ENCODE data around the gene CAPN2.
"Not testable (repeated sequence)": the region's sequence is repeated elsewhere in the genome, so short reads cannot be mapped to it uniquely, and the experiment has no call there.

Gene CAPN2

DNA sequence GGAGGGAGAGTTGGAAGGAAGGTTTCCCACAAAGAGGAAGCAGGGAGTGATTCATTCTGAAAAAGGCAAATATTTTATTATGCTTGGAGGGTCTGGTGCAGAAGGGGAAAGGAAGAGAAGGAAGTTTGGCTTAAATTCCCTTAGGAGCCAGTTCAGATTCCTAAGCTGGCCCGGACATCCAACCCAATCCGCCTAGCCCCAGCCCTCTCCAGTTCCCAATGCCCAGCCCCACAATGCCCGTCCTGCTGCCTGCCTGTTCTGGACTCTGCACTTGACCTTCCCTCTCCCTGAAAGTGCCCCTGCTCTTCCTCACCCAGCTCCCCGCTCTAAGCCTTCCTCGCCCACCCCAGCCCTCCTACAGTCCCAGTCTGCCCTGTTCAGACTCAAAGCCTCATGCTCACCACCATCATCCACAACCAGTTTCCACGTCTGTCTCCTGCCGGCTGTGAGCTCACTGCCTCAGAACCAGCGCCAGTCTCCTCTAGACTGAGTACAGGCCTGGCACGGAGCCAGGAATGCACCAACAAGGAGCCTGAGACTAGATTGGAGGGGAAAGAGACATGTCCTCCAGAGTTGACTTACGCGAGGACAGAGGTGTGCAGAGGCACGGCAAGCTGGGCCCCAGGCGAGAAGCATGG lies 18.9 kb downstream of the CAPN2 start:
- no peak for DNase-seq (ENCODE audit: low read depth, low spot score)
- peaks cover 5% of the 10 kb centered on the region for H3K4me1 ChIP-seq (ENCODE audit: control insufficient read depth, insufficient read depth, low read length)
- no peak overlapping the region for H3K27ac ChIP-seq (ENCODE audit: low read length)
- no peaks in the 10 kb centered on the region for H3K9me3 ChIP-seq (ENCODE audit: control insufficient read depth, insufficient read depth, low read length)
- WGBS (ENCODE audit: insufficient coverage, insufficient read length): no CpG with 5 or more reads among the region's 13 CpGs
- H3K4me3 ChIP-seq (ENCODE audit: low read length): no peak overlapping the region
- H3K36me3 ChIP-seq (ENCODE audit: control insufficient read depth, insufficient read depth, low read length): no peaks in the 10 kb centered on the region
- H3K27me3 ChIP-seq (ENCODE audit: control insufficient read depth, insufficient read depth, low read length): peaks cover 28% of the 10 kb centered on the region

DNA sequence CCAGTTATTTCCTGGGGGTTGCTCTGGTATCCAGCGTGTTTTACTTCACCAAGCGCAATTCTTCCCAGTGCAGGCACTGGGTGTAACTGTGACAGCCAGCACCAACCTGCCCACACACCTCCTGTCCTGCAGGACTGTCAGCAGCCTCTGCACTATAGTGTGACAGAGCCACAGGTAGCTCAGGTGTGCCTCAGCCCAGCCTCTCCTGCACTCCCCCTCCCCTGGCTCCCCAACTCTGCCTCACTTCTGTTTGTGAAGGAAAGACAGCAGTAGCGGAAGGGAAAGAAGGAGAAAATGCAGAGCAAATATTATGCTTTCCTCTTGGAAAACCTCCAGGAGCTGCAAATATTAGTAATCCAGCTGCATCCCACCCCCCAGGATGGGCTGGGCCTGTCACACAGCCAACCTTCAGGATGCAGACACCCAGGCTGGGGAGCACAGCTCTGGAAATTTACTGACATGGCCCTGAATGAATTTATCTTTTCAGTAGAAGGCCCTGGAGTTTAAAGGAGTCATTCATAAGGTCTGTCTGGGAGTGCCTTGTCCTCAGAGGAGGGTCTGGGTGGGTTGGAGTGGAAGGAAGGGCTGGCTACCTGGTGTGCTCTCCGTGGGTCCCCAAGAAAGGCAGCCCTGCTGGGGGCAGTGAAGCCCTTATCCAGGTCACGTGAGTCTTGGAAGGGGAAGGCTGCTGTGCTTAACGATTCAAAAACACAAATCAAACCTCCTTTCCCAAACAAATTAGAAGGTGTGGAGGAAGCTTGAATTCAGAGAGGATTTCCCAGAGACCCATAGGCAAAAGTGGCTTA lies 20.9 kb downstream of the CAPN2 start:
- no peaks in the 10 kb centered on the region for H3K36me3 ChIP-seq (ENCODE audit: control insufficient read depth, insufficient read depth, low read length)
- no peak overlapping the region for H3K27ac ChIP-seq (ENCODE audit: low read length)
- H3K4me3 ChIP-seq (ENCODE audit: low read length): no peak overlapping the region
- DNase-seq (ENCODE audit: low read depth, low spot score): no peak
- peaks cover 21% of the 10 kb centered on the region; the same call in 1 of the 2 replicates for H3K27me3 ChIP-seq (ENCODE audit: control insufficient read depth, insufficient read depth, low read length)
- WGBS (ENCODE audit: insufficient coverage, insufficient read length): no CpG with 5 or more reads among the region's 6 CpGs
- H3K4me1 ChIP-seq (ENCODE audit: control insufficient read depth, insufficient read depth, low read length): peaks cover 3% of the 10 kb centered on the region
- H3K9me3 ChIP-seq (ENCODE audit: control insufficient read depth, insufficient read depth, low read length): no peaks in the 10 kb centered on the region

DNA sequence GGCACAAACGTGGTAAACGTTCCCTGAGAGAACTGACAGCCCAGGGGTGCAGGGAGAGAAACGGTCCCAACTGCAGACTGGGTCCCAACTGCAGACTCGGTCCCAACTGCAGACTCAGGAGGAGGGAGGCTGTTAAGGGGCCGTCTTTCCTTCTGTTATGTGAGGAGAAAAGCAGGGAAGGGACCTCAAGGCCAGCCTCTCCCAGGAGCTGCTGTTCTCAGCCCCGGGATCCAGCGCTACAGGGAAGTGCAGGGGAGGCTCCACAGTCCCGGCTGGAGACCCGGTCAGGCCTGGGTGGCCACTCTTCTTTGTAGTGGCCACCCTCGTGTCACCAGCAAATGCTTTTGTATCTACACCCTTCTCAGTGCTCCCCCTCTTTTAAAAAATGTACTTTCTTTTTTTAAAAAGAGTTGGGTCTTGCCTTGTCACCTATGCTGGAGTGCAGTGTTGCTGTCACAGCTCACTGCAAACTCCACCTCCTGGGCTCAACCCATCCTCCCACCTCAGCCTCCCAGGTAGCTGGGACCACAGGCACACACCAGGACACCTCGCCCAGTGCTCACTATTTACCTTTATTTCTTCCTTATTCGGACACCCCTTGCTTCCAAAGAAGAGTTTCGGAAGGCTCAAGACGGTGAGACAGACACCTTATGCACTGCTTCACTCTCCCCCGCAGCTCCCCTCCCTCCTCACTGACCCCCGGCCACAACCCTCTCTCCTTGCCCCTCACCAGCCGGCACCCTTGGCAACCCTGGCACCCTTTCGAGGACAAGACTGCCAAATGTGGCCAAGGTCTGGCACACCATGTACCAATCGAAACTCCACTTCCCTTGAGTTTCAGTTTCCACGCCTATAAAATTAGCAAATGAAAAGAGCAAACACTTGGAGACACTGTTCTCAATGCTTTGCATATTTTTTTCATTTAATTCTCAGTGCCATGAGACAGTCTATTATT lies 21.8 kb downstream of the CAPN2 start:
- Histone ChIP-seq H3K27ac (ENCODE audit: low read length) (no peak overlapping the region), H3K36me3 (ENCODE audit: control insufficient read depth, insufficient read depth, low read length) (no peaks in the 10 kb centered on the region), H3K4me1 (ENCODE audit: control insufficient read depth, insufficient read depth, low read length) (peaks cover 3% of the 10 kb centered on the region), H3K4me3 (ENCODE audit: low read length) (no peak overlapping the region), H3K9me3 (ENCODE audit: control insufficient read depth, insufficient read depth, low read length) (no peaks in the 10 kb centered on the region), H3K27me3 (ENCODE audit: control insufficient read depth, insufficient read depth, low read length) (peaks cover 16% of the 10 kb centered on the region; the same call in 1 of the 2 replicates)
- DNase-seq (ENCODE audit: low read depth, low spot score): no peak
- WGBS (ENCODE audit: insufficient coverage, insufficient read length): no CpG with 5 or more reads among the region's 20 CpGs

DNA sequence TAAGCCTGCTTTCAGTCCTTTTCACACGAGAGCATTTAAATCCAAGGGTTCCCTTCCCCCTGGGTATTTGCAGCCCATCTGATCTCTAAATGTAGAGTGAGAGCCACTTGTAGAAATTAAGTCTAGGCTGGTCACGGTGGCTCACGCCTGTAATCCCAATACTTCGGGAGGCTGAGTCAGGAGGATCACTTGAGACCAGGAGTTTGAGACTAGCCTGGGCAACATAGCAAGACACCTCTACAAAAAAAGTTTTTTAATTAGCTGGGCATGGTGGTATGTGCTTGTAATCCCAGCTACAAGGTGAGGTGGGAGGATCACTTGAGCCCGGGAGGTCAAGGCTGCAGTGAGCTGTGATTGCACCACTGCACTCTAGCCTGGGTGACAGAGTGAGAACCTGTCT lies 24.3 kb downstream of the CAPN2 start:
- not testable (repeated sequence) for H3K4me3 ChIP-seq (ENCODE audit: low read length); H3K27ac ChIP-seq (ENCODE audit: low read length); DNase-seq (ENCODE audit: low read depth, low spot score); H3K4me1 ChIP-seq (ENCODE audit: control insufficient read depth, insufficient read depth, low read length); H3K27me3 ChIP-seq (ENCODE audit: control insufficient read depth, insufficient read depth, low read length); H3K9me3 ChIP-seq (ENCODE audit: control insufficient read depth, insufficient read depth, low read length); H3K36me3 ChIP-seq (ENCODE audit: control insufficient read depth, insufficient read depth, low read length)
- no CpG with 5 or more reads among the region's 5 CpGs for WGBS (ENCODE audit: insufficient coverage, insufficient read length)

DNA sequence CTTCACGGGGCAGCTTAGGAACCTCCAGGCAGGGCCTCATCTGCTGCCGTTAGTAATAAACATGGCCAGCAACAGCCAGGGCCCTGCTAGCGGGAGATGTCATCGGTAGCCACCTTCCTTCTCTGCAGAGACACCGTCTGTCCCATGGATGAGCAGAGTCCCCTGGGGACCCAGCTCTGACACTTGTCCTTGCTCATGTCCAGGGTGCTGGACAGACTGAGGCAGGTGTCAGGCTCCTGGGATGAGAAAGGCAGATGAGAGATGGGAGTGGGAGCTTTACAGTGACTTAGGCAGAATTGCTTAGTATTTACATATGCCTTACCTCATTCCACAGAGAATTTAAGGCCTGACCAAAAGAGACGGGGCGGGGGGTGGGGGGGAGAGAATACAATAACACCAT lies 25.0 kb downstream of the CAPN2 start:
- H3K36me3 ChIP-seq (ENCODE audit: control insufficient read depth, insufficient read depth, low read length): no peaks in the 10 kb centered on the region
- H3K9me3 ChIP-seq (ENCODE audit: control insufficient read depth, insufficient read depth, low read length): no peaks in the 10 kb centered on the region
- H3K4me1 ChIP-seq (ENCODE audit: control insufficient read depth, insufficient read depth, low read length): peaks cover 4% of the 10 kb centered on the region
- no CpG with 5 or more reads among the region's 7 CpGs for WGBS (ENCODE audit: insufficient coverage, insufficient read length)
- no peak for DNase-seq (ENCODE audit: low read depth, low spot score)
- H3K4me3 ChIP-seq (ENCODE audit: low read length): no peak overlapping the region
- H3K27me3 ChIP-seq (ENCODE audit: control insufficient read depth, insufficient read depth, low read length): peaks cover 3% of the 10 kb centered on the region; the same call in 1 of the 2 replicates
- H3K27ac ChIP-seq (ENCODE audit: low read length): no peak overlapping the region

DNA sequence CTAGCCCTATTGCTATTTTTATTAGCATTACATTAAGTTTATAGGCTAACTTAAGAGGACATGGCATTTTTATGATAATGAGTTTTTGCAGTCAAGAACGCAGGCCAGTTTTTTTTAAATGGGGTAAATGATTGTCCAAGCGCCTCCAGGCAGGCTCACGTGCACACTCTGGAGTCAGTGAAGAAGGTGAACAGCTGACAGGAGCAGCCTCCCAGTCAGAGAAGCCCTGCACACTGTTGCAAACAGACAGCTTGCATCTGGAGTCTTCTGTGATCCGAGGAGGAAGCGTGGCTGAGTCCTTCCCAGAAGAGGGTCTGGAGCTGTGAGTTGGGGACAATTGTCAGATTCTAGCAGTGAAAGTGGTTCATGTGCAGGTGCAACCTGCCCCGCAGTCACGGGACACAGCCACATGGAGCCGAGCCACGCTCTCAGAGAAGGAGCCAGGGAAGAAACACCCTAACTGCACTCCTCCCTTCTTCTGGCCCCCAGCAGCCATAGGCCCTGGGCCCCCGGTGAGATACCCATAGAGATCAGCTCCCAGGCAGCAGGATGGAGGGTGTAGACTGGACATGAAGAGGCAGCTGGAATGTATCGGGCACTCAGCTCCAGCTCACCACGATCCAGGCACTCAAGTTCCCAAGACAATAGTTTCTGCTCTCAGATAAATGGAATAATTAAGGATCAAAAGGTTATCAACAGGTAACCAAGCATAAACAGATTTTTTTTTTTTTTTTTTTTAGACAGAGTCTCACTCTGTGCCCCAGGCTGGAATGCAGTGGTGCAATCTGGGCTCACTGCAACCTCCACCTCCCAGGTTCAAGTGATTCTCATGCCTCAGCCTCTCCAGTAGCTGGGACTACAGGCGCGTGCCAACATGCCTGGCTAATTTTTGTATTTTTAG lies 26.4 kb downstream of the CAPN2 start:
- DNase-seq (ENCODE audit: low read depth, low spot score): no peak
- no CpG with 5 or more reads among the region's 14 CpGs for WGBS (ENCODE audit: insufficient coverage, insufficient read length)

DNA sequence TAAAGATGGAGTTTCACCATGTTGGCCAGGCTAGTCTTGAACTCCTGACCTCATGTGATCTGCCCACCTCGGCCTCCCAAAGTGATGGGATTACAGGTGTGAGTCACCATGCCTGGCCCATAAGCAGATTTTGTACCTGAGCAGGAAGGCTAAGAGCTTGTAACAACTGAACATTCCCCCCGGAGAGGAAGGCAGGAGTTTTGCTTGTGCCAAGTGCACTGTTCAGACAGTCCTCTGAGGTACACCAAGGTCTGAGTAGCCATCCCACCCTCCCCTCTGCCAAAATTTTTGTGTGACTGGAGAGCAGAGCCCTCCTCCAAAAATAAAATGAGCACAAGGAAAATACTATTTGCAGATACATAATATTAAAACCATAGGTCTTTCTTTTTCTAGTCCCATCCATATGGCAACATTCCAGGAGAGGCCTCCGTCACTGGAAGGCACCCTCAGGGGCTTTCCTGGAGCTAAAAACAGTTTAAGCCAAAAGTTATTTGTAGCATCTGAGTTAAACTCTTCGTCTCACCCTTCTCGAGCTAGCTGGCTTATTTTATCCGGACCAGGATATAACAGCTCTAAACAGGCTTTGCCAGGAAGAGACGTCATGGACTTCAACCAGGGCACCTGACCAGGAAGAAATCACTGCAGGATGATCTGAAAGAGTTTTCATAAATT lies 27.2 kb downstream of the CAPN2 start:
- Histone ChIP-seq H3K4me3 (ENCODE audit: low read length) (no peak overlapping the region), H3K27ac (ENCODE audit: low read length) (no peak overlapping the region)

More for the DNA sequence above, 26.4 kb downstream of the CAPN2 start:
- H3K9me3 ChIP-seq (ENCODE audit: control insufficient read depth, insufficient read depth, low read length): no peaks in the 10 kb centered on the region
- H3K27ac ChIP-seq (ENCODE audit: low read length): no peak overlapping the region
- peaks cover 1% of the 10 kb centered on the region; the same call in 1 of the 2 replicates for H3K27me3 ChIP-seq (ENCODE audit: control insufficient read depth, insufficient read depth, low read length)
- H3K36me3 ChIP-seq (ENCODE audit: control insufficient read depth, insufficient read depth, low read length): no peaks in the 10 kb centered on the region
- H3K4me3 ChIP-seq (ENCODE audit: low read length): no peak overlapping the region
- peaks cover 4% of the 10 kb centered on the region for H3K4me1 ChIP-seq (ENCODE audit: control insufficient read depth, insufficient read depth, low read length)

DNA sequence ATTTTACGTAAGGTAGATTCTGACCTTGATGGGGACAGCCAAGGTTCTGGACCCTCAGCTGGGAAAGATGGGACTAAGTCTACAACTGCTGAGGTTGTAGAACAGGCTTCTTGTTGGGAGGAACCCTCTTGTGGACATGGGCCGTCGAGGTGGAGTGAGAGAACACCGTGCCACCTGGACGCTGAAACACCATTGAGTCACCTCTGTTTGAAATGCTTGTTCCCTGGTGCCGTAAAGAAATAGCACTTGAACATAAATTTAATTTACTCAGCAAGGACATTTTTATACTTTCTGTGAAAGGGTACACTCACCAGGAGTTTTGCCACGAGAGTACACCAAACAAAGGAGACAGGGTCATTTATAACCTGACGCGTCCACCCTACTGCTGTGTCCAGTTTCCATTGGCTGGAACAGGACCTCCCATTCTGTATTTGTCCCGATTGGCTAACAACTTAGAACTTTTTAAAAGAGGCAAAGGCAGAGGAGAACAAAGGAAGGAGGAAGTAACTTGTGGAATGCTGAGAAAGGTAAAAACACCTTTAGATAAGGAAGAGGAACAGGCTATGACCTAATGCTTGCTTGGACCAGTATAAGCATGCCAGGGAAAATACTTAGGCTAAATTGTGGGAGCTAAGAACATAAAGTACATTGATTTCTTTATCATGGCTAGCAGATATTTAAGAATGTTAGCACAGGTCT lies 27.8 kb downstream of the CAPN2 start:
- H3K27ac ChIP-seq (ENCODE audit: low read length); H3K4me1 ChIP-seq (ENCODE audit: control insufficient read depth, insufficient read depth, low read length); H3K4me3 ChIP-seq (ENCODE audit: low read length); H3K27me3 ChIP-seq (ENCODE audit: control insufficient read depth, insufficient read depth, low read length); H3K9me3 ChIP-seq (ENCODE audit: control insufficient read depth, insufficient read depth, low read length); H3K36me3 ChIP-seq (ENCODE audit: control insufficient read depth, insufficient read depth, low read length); DNase-seq (ENCODE audit: low read depth, low spot score): not testable (repeated sequence)
- WGBS (ENCODE audit: insufficient coverage, insufficient read length): no CpG with 5 or more reads among the region's 10 CpGs

More for the DNA sequence above, 27.2 kb downstream of the CAPN2 start:
- H3K27me3 ChIP-seq (ENCODE audit: control insufficient read depth, insufficient read depth, low read length): no peaks in the 10 kb centered on the region; the same call in 1 of the 2 replicates
- WGBS (ENCODE audit: insufficient coverage, insufficient read length): no CpG with 5 or more reads among the region's 7 CpGs
- DNase-seq (ENCODE audit: low read depth, low spot score): no peak
- no peaks in the 10 kb centered on the region for H3K36me3 ChIP-seq (ENCODE audit: control insufficient read depth, insufficient read depth, low read length)
- no peaks in the 10 kb centered on the region for H3K9me3 ChIP-seq (ENCODE audit: control insufficient read depth, insufficient read depth, low read length)
- H3K4me1 ChIP-seq (ENCODE audit: control insufficient read depth, insufficient read depth, low read length): peaks cover 2% of the 10 kb centered on the region; the same call in 1 of the 2 replicates

DNA sequence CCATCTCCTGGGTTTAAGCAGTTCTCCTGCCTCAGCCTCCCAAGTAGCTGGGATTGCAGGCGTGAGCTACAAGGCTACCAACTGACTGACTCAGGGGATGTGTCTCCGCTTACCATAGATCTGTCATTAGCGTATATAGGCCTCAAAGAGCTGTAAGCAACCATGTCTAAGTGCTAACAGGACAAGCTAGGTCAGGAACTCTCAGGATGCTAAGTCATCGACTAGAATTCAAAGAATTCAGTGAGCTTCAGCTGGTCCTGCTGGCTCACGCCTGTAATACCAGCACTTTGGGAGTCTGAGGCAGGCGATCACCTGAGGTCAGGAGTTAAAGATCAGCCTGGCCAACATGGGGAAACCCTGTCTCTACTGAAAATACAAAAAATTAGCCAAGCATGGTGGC lies 29.5 kb downstream of the CAPN2 start:
- Histone ChIP-seq H3K27me3 (ENCODE audit: control insufficient read depth, insufficient read depth, low read length) (no peaks in the 10 kb centered on the region), H3K4me3 (ENCODE audit: low read length) (no peak overlapping the region), H3K9me3 (ENCODE audit: control insufficient read depth, insufficient read depth, low read length) (no peaks in the 10 kb centered on the region), H3K4me1 (ENCODE audit: control insufficient read depth, insufficient read depth, low read length) (peaks cover 1% of the 10 kb centered on the region; the same call in 1 of the 2 replicates), H3K27ac (ENCODE audit: low read length) (no peak overlapping the region), H3K36me3 (ENCODE audit: control insufficient read depth, insufficient read depth, low read length) (no peaks in the 10 kb centered on the region)
- no CpG with 5 or more reads among the region's 6 CpGs for WGBS (ENCODE audit: insufficient coverage, insufficient read length)
- no peak for DNase-seq (ENCODE audit: low read depth, low spot score)
